Measurements from ENCODE around the gene ST8SIA1. TPM values are rescaled to one million over a fixed set of nuclear protein-coding genes. Genes with fewer than 3 reads are reported as not detected.
A peak's percentile ranks its signal among the peaks of the same experiment; 100 is the strongest.

ST8SIA1 gene
- total RNA-seq, 8 experiments from 2014 or later, result 0.10 to 31.3 (median 17.6) TPM; not detected in 1

GRCh38 chr12:22287776-22288621, 46.5 kb downstream of the ST8SIA1 start:
- 30 to 83% (median 59%) methylated on average over 1 to 8 of the region's 11 CpGs; no CpG with 5 or more reads in 3 of the 10 experiments for WGBS, 10 experiments
- H3K27ac ChIP-seq, result no peak overlapping the region
- ATAC-seq (replicated peaks in 6 of 8), result peak in 5 of 8 experiments; percentile 27 to 75 (median 62)
- H3K4me3 ChIP-seq, result no peak overlapping the region
- H3K4me1 ChIP-seq (replicated peaks in 1 of 2), result peaks cover 4 to 7% of the 10 kb centered on the region in 2 donors
- in situ Hi-C loops (cut with MboI; ENCODE audit: low pct_unique_long_range_greater_than_20kb in 2 of 9, low sequenced_read_pairs in 9 of 9, unreplicated experiment in 9 of 9), result no loop called here

- ATAC-seq (replicated peaks in 6 of 8), result peak in 2 of 8 experiments; percentile 7 to 79
- no peak overlapping the region for H3K27ac ChIP-seq
- in situ Hi-C loops (cut with MboI; ENCODE audit: low pct_unique_long_range_greater_than_20kb in 2 of 9, low sequenced_read_pairs in 9 of 9, unreplicated experiment in 9 of 9), result no loop called here
- peaks cover 4 to 6% of the 10 kb centered on the region in 2 donors for H3K4me1 ChIP-seq (replicated peaks in 1 of 2)
- 57 to 100% (median 76%) methylated on average over 1 to 3 of the region's 3 CpGs; no CpG with 5 or more reads in 2 of the 10 experiments for WGBS, 10 experiments
- no peak overlapping the region for H3K4me3 ChIP-seq
Measured at GRCh38 chr12:22287101-22287500, 47.4 kb downstream of the ST8SIA1 start.

DNA sequence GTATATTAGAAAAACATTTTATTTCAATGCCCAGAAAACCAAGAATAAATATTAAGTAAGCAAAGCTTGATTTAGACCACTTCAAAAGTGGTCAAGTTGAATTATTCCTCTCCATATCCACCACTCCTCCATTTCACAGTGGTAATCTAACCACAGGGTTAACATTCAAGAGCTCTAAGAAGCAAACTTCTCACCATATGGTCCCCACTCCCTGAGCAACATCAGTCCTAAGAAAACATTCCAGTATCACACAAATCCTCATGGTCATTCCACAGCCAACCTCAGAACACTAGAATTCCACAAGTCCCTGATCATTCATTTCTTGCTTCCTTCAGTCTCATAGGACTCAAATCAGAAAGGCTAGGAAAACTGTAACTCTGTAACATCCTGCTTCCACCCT, 47.9 kb downstream of the ST8SIA1 start:
- in situ Hi-C loops (cut with MboI; ENCODE audit: low pct_unique_long_range_greater_than_20kb in 2 of 9, low sequenced_read_pairs in 9 of 9, unreplicated experiment in 9 of 9), result no loop called here
- peak in 2 of 8 experiments; percentile 8 to 17 for ATAC-seq (replicated peaks in 6 of 8)

DNA sequence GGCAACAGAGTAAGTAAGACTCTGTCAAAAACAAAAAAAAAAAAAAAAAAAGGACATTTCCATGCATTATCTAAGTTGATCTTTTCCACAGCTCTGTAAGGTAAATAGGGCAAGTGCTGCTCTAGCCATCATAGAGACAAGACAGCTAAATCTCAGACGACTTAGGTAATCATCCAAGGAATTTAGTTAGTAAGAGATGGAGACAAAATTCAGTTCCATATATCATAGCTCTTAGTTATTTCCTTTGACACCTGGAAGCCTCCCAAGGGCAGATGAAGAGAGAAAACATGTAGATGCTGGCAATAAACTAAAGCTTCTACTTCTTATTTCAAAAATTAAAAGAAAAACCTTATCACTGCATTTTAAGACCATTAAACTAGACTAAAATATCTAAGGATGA, 48.7 kb downstream of the ST8SIA1 start:
- Histone ChIP-seq H3K4me3 (no peak overlapping the region), H3K27ac (no peak overlapping the region), H3K4me1 (replicated peaks in 1 of 2) (peaks cover 4 to 6% of the 10 kb centered on the region in 2 donors)
- in situ Hi-C loops (cut with MboI; ENCODE audit: low pct_unique_long_range_greater_than_20kb in 2 of 9, low sequenced_read_pairs in 9 of 9, unreplicated experiment in 9 of 9), result no loop called here
- 0 to 100% (median 75%) methylated on average over 1 of the region's 1 CpG; no CpG with 5 or more reads in 1 of the 10 experiments for WGBS, 10 experiments
- no peak for ATAC-seq (replicated peaks in 6 of 8)

More for the DNA sequence above, 47.9 kb downstream of the ST8SIA1 start:
- no peak overlapping the region for H3K27ac ChIP-seq
- no peak overlapping the region for H3K4me3 ChIP-seq
- H3K4me1 ChIP-seq (replicated peaks in 1 of 2), result peaks cover 4 to 6% of the 10 kb centered on the region in 2 donors

DNA sequence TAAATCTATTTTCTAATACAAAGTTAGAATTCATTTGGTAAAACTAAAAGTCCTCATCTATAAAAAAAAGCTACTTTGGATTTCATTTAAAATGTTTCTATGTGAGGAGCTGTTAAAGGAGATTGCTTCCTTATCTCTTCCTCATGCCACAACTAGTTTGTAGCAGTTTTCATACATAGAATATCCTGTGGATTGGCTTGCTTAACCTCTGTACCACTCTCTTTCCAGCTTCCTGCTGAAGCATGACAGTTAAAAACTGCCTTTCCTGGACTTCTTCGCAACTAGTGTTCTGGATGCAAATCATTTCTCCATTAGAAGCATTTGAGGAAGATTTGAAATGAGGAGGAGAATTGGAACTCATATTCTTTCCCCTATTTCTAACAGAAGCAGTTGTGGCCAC, 49.6 kb downstream of the ST8SIA1 start:
- WGBS, 10 experiments, result 17 to 89% (median 67%) methylated on average over 1 of the region's 1 CpG; no CpG with 5 or more reads in 3 of the 10 experiments
- in situ Hi-C loops (cut with MboI; ENCODE audit: low pct_unique_long_range_greater_than_20kb in 2 of 9, low sequenced_read_pairs in 9 of 9, unreplicated experiment in 9 of 9), result no loop called here
- peaks cover 4 to 6% of the 10 kb centered on the region in 2 donors for H3K4me1 ChIP-seq (replicated peaks in 1 of 2)
- no peak for ATAC-seq (replicated peaks in 6 of 8)
- no peak overlapping the region for H3K27ac ChIP-seq
- H3K4me3 ChIP-seq, result no peak overlapping the region

DNA sequence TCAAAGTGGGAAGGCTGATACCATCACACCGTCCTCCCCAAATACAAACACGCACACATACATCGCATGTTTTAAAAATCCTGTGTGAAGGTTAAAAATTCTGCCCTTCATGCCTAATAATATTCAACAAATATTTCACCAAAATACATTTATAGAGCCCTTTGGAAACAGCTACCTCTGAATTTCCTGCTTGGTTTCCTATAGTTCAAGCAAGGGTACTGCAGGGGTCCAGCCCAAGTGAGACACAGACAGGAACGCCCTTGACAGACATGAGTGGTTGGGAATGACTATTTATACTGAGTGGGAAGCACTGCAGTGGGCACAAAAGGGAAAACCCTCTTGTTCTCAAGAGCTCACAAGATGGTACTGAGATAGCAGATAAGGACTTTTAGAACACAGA, 51.0 kb downstream of the ST8SIA1 start:
- no peak overlapping the region for H3K4me3 ChIP-seq
- 54 to 98% (median 82%) methylated on average over 1 to 4 of the region's 4 CpGs; no CpG with 5 or more reads in 2 of the 10 experiments for WGBS, 10 experiments
- peaks cover 4 to 6% of the 10 kb centered on the region in 2 donors for H3K4me1 ChIP-seq (replicated peaks in 1 of 2)
- in situ Hi-C loops (cut with MboI; ENCODE audit: low pct_unique_long_range_greater_than_20kb in 2 of 9, low sequenced_read_pairs in 9 of 9, unreplicated experiment in 9 of 9), result no loop called here
- no peak overlapping the region for H3K27ac ChIP-seq
- ATAC-seq (replicated peaks in 6 of 8), result no peak

DNA sequence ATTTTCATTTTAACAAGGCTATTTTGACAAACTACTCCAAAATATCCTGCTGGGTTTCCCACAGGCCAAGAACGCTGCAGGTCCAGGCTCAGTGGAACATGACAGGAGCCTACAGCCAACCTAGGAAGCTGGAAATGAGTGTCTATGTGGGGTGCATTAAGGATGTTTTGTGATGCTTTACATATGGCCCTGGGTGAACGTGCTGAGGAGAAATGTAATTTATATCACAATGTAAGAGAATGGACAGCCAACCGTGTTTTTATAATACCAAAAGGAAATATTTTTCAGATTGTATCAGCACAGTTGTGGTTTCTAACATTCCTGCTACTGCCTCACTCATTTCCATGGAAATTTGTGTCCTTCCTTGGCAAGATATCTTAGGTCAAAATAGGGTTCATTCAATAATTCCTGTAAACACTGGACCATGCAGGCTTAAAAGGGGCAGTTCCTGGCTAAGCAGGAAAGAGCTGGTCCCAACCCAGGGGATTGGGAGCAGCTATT, 51.5 kb downstream of the ST8SIA1 start:
- no peak overlapping the region for H3K27ac ChIP-seq

GRCh38 chr12:22282283-22282682, 52.2 kb downstream of the ST8SIA1 start:
- H3K4me1 ChIP-seq (replicated peaks in 1 of 2), result peaks cover 4 to 6% of the 10 kb centered on the region in 2 donors
- no peak overlapping the region for H3K27ac ChIP-seq
- peak in 2 of 8 experiments; percentile 45 to 56 for ATAC-seq (replicated peaks in 6 of 8)
- WGBS, 10 experiments, result 9 to 100% (median 83%) methylated on average over 1 to 6 of the region's 6 CpGs; no CpG with 5 or more reads in 1 of the 10 experiments
- no peak overlapping the region for H3K4me3 ChIP-seq
- in situ Hi-C loops (cut with MboI; ENCODE audit: low pct_unique_long_range_greater_than_20kb in 2 of 9, low sequenced_read_pairs in 9 of 9, unreplicated experiment in 9 of 9), result no loop called here

More for the DNA sequence above, 51.5 kb downstream of the ST8SIA1 start:
- 0 to 92% (median 73%) methylated on average over 2 to 3 of the region's 3 CpGs; no CpG with 5 or more reads in 2 of the 10 experiments for WGBS, 10 experiments
- Histone ChIP-seq H3K4me1 (replicated peaks in 1 of 2) (peaks cover 4 to 6% of the 10 kb centered on the region in 2 donors), H3K4me3 (no peak overlapping the region)
- in situ Hi-C loops (cut with MboI; ENCODE audit: low pct_unique_long_range_greater_than_20kb in 2 of 9, low sequenced_read_pairs in 9 of 9, unreplicated experiment in 9 of 9), result no loop called here
- ATAC-seq (replicated peaks in 6 of 8), result peak in 2 of 8 experiments; percentile 17 to 54

DNA sequence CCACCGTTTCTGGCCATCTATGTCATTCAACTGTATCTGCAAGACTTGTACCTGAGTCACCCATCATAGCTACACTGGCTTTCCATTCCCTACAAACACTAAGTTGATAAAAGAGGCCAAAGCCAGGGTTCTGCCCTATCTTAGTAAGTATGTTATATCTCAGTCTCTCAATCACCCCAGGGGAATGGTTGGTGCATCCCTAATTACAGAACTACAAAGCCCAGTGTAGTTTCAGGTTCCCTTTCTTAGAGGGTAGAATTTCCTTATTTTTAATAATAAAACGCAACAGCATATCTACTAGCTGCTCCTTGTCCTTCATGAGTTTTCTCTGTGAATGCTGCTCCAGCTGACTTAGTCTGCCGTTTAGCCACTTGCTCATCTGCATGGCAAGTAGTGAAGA, 57.6 kb downstream of the ST8SIA1 start:
- no peak overlapping the region for H3K27ac ChIP-seq
- ATAC-seq (replicated peaks in 6 of 8), result no peak
- no peak overlapping the region for H3K4me3 ChIP-seq
- 0 to 100% (median 79%) methylated on average over 1 to 3 of the region's 3 CpGs for WGBS, 10 experiments
- peaks cover 16 to 27% of the 10 kb centered on the region in 2 donors for H3K4me1 ChIP-seq (replicated peaks in 1 of 2)
- in situ Hi-C loops (cut with MboI; ENCODE audit: low pct_unique_long_range_greater_than_20kb in 2 of 9, low sequenced_read_pairs in 9 of 9, unreplicated experiment in 9 of 9), result no loop called here

GRCh38 chr12:22276313-22276712, 58.2 kb downstream of the ST8SIA1 start:
- WGBS, 10 experiments, result 0 to 100% (median 27%) methylated on average over 1 to 3 of the region's 5 CpGs; no CpG with 5 or more reads in 3 of the 10 experiments
- peak in 2 of 8 experiments; percentile 2 to 6 for ATAC-seq (replicated peaks in 6 of 8)
- peaks cover 19 to 29% of the 10 kb centered on the region in 2 donors for H3K4me1 ChIP-seq (replicated peaks in 1 of 2)
- H3K4me3 ChIP-seq, result no peak overlapping the region
- peak overlapping the region in 1 of 2 donors; percentile 23 for H3K27ac ChIP-seq
- in situ Hi-C loops (cut with MboI; ENCODE audit: low pct_unique_long_range_greater_than_20kb in 2 of 9, low sequenced_read_pairs in 9 of 9, unreplicated experiment in 9 of 9), result no loop called here

GRCh38 chr12:22275843-22276242, 58.7 kb downstream of the ST8SIA1 start:
- peak overlapping the region; percentile 2 to 23 for H3K27ac ChIP-seq
- H3K4me1 ChIP-seq (replicated peaks in 1 of 2), result peaks cover 19 to 29% of the 10 kb centered on the region in 2 donors
- ATAC-seq (replicated peaks in 6 of 8), result peak; percentile 94 to 99 (median 98)
- WGBS, 10 experiments, result 0 to 83% (median 40%) methylated on average over 1 to 2 of the region's 2 CpGs; no CpG with 5 or more reads in 6 of the 10 experiments
- in situ Hi-C loops (cut with MboI; ENCODE audit: low pct_unique_long_range_greater_than_20kb in 2 of 9, low sequenced_read_pairs in 9 of 9, unreplicated experiment in 9 of 9), result no loop called here
- H3K4me3 ChIP-seq, result no peak overlapping the region

DNA sequence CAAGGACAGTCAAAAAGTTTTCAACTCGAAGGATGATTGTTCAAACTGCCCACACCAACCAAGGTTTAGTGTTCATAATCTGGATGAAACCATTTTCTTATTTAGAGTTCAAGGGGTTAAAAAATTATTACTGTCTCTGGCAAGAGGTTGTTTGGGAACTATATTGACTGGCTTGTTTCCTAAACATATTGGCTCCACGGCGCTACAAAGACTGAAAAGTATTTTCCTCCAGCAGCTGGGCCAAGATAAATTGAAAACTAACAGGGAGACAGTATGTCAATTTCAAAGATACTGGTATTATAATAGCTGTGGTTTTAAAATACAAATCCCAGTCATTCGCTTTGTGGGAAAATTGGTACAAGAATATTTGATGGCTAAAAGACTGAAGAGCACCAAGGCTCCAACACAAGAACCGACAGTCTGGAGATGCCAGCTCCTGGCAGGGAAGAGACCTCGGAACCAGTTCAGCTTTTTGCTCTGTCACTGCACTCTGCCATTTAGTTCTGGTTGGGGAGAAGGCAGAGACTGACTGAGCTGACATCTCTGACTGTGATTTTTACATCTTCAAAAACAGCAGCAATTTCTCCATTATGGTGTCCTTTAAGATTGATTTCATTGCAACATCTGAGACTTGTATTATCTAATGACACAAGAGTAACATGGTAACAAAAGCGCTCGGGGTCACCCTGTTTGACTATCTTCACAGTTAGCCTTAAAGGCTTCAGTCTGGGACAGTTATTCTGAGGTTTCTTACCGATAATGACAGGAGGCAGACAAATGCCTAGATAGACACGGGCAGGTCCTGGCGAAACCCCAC, 62.0 kb downstream of the ST8SIA1 start:
- 40 to 94% (median 75%) methylated on average over 3 to 11 of the region's 11 CpGs for WGBS, 10 experiments
- peaks cover 19 to 29% of the 10 kb centered on the region in 2 donors for H3K4me1 ChIP-seq (replicated peaks in 1 of 2)
- no peak overlapping the region for H3K27ac ChIP-seq
- no peak overlapping the region for H3K4me3 ChIP-seq
- no peak for ATAC-seq (replicated peaks in 6 of 8)
- in situ Hi-C loops (cut with MboI; ENCODE audit: low pct_unique_long_range_greater_than_20kb in 2 of 9, low sequenced_read_pairs in 9 of 9, unreplicated experiment in 9 of 9), result no loop called here

- 0 to 100% (median 92%) methylated on average over 1 to 2 of the region's 2 CpGs for WGBS, 10 experiments
- peaks cover 19 to 24% of the 10 kb centered on the region in 2 donors for H3K4me1 ChIP-seq (replicated peaks in 1 of 2)
- H3K27ac ChIP-seq, result no peak overlapping the region
- ATAC-seq (replicated peaks in 6 of 8), result peak in 1 of 8 experiments; percentile 3
- H3K4me3 ChIP-seq, result no peak overlapping the region
- in situ Hi-C loops (cut with MboI; ENCODE audit: low pct_unique_long_range_greater_than_20kb in 2 of 9, low sequenced_read_pairs in 9 of 9, unreplicated experiment in 9 of 9), result no loop called here
Measured at GRCh38 chr12:22271023-22271422, 63.5 kb downstream of the ST8SIA1 start.

Measured in motor neuron (in vitro differentiated cells).